Natural killer cell treated with Interleukin-12 subunit alpha and Interleukin-12 subunit beta and Interleukin-15 and Interleukin-18, amount 100 ng/mL, for 72 hours (primary cell): Measurements from ENCODE around the gene OR2T6. TPM values are rescaled to one million over a fixed set of nuclear protein-coding genes. Genes with fewer than 3 reads are reported as not detected.

Experiments used
- total RNA-seq, 2 donors: library from RNA; stranded (reverse); gene quantifications; one replicate each; pipeline ENCODE4 v1.2.3, GENCODE V29; 2022

The OR2T6 gene
- total RNA-seq, 2 donors from 2014 or later, result not detected

Other genes starting within 250 kb of the OR2T6 start
- gene OR2M5, start 230.6 kb upstream of the OR2T6 start, total RNA-seq, result not detected
- not detected for gene OR2M2, start 200.9 kb upstream of the OR2T6 start, total RNA-seq
- gene OR2M3, start 178.5 kb upstream of the OR2T6 start, total RNA-seq, result not detected
- gene OR2M4, start 144.3 kb upstream of the OR2T6 start, total RNA-seq, result not detected
- gene OR2T33, start 97.8 kb upstream of the OR2T6 start, total RNA-seq, result not detected
- gene OR2T12, start 72.3 kb upstream of the OR2T6 start, total RNA-seq, result not detected
- not detected for gene OR2M7, start 51.2 kb upstream of the OR2T6 start, total RNA-seq
- not detected for gene OR14C36, start 27.0 kb upstream of the OR2T6 start, total RNA-seq
- gene OR2T4, start 14.1 kb upstream of the OR2T6 start, total RNA-seq, result not detected
- gene OR2T1, start 27.3 kb downstream of the OR2T6 start, total RNA-seq, result not detected
- not detected for gene OR2T2, start 69.9 kb downstream of the OR2T6 start, total RNA-seq
- under 1 TPM in 1 of 2 donors, not detected in 1; 0.47 TPM for gene OR2T3, start 97.6 kb downstream of the OR2T6 start, total RNA-seq
- not detected for gene OR2T5, start 112.8 kb downstream of the OR2T6 start, total RNA-seq
- not detected for gene OR2G6, start 132.3 kb downstream of the OR2T6 start, total RNA-seq
- not detected for gene OR2T29, start 187.0 kb downstream of the OR2T6 start, total RNA-seq
- not detected for gene OR2T34, start 199.0 kb downstream of the OR2T6 start, total RNA-seq
- not detected for gene OR2T10, start 222.0 kb downstream of the OR2T6 start, total RNA-seq